Left ventricle myocardium inferior (tissue), 1 donor: ENCODE results near the gene DLG5. TPM values are rescaled to one million over a fixed set of nuclear protein-coding genes. Genes with fewer than 3 reads are reported as not detected.
"Not testable (repeated sequence)": the region's sequence is repeated elsewhere in the genome, so short reads cannot be mapped to it uniquely, and the experiment has no call there.

Source experiments
- DNase-seq: peaks from one replicate; pipeline ENCODE4 v3.0.0-alpha.2; 2020
- H3K27ac ChIP-seq: fragments of 200-600 bp; replicated peaks from 2 replicates; pipeline ENCODE4 v1.8.0; 2021
- H3K27me3 ChIP-seq: fragments of 200-600 bp; 2 replicates; pipeline ENCODE4 v1.8.0; 2021; ENCODE audit warnings: low read depth
- H3K36me3 ChIP-seq: fragments of 200-600 bp; 2 replicates; pipeline ENCODE4 v1.8.0; 2021
- H3K4me1 ChIP-seq: fragments of 200-600 bp; 2 replicates; pipeline ENCODE4 v1.8.0; 2021
- H3K4me3 ChIP-seq: fragments of 200-600 bp; 2 replicates; pipeline ENCODE4 v1.8.0; 2021; ENCODE audit warnings: mild to moderate bottlenecking, moderate library complexity
- H3K9me3 ChIP-seq: fragments of 200-600 bp; replicated peaks from 2 replicates; pipeline ENCODE4 v1.8.0; 2021
- CTCF ChIP-seq: fragments of 200-600 bp; IDR thresholded peaks from 2 replicates; pipeline ENCODE4 v1.8.0; 2021; ENCODE audit warnings: antibody characterized with exemption, mild to moderate bottlenecking, borderline replicate concordance
- intact Hi-C: fragments of 100-400 bp; cut with micrococcal nuclease; formaldehyde crosslinking; loops from one replicate; pipeline ENCODE4 v1.11.0; 2022
- total RNA-seq: library from RNA; stranded (reverse); fragmentation: NEBNext Ultra II Directional; extraction: Animal tissue kit (Norgen Biotek cat#: 25700); gene quantifications from one replicate; pipeline ENCODE4 v1.2.1, GENCODE V29; 2021
- donor health status: DM: no; HTN: yes; CAD: no; lungs with severe emphysema.

DLG5 gene
- total RNA-seq, 1 donor from 2014 or later, result 8.9 TPM

- Histone ChIP-seq H3K9me3 (no peaks in the 10 kb centered on the region), H3K4me1 (no peaks in the 10 kb centered on the region), H3K36me3 (no peaks in the 10 kb centered on the region), H3K4me3 (no peak overlapping the region), H3K27ac (no peak overlapping the region), H3K27me3 (no peaks in the 10 kb centered on the region)
- no peak for DNase-seq
- intact Hi-C loops, result no loop called here
- no peak for TF ChIP-seq CTCF
Measured at GRCh38 chr10:77770081-77770867, 156.3 kb downstream of the DLG5 start.

GRCh38 chr10:77768039-77768438 lies 158.5 kb downstream of the DLG5 start:
- Histone ChIP-seq H3K4me1 (no peaks in the 10 kb centered on the region), H3K27me3 (no peaks in the 10 kb centered on the region), H3K27ac (no peak overlapping the region), H3K36me3 (no peaks in the 10 kb centered on the region), H3K4me3 (no peak overlapping the region), H3K9me3 (no peaks in the 10 kb centered on the region)
- TF ChIP-seq CTCF, result no peak
- no peak for DNase-seq
- intact Hi-C loops, result no loop called here

DNA sequence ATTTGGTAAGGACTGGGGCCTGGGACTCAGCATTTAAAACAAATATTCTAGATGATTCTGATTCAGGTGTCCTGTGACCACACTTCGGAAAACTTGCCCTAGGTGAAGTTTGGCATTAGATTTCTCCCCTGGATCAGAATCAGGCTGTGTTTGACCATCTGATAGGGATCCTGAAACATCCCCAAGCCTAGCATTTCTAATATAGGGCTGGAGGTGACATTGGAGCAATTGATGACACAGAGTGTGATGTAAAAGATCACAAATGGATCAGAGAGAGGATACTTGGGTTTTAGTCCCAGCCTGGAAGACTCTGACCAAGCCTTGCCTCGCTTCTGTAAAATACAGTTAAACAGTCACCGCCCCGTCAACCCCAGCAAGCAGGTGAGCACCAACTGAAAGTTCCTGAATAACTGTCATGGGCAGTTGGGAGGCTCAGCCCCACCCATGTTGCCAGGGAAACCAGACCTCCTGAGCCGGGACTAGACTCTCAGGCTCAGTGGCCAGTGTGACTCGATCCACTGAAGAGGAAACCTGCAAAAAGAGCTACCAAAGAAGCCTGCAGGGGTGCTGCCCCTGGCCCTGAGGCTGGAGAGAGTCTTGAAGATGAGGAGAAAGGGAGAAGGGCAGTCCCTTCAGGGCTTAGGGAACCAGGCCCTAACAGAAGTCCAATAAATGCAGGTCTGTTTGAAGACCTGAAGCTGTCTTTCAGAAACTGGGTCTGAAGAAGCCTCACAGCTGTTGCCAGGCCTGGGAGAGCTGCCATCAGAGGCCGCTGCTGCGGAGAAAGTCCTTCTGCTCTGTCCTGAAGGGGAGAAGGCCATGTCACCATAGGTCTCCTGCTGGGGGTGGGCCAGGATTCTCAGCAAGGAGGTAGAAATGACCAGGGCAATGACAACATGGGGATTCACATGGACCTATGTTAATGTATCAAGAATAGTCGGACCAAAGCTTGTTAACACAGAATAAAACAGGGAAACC lies 162.8 kb downstream of the DLG5 start:
- Histone ChIP-seq H3K9me3 (no peaks in the 10 kb centered on the region), H3K27ac (no peak overlapping the region), H3K4me3 (no peak overlapping the region), H3K27me3 (peaks cover 4% of the 10 kb centered on the region), H3K36me3 (no peaks in the 10 kb centered on the region), H3K4me1 (no peaks in the 10 kb centered on the region)
- intact Hi-C loops, result no loop called here
- peak; percentile 17 for DNase-seq
- peak; percentile 11 for TF ChIP-seq CTCF

GRCh38 chr10:77758406-77758805 lies 168.1 kb downstream of the DLG5 start:
- H3K36me3 ChIP-seq, H3K27ac ChIP-seq, DNase-seq, H3K4me3 ChIP-seq, H3K9me3 ChIP-seq, intact Hi-C loops, H3K27me3 ChIP-seq, H3K4me1 ChIP-seq: not testable (repeated sequence)

DNA sequence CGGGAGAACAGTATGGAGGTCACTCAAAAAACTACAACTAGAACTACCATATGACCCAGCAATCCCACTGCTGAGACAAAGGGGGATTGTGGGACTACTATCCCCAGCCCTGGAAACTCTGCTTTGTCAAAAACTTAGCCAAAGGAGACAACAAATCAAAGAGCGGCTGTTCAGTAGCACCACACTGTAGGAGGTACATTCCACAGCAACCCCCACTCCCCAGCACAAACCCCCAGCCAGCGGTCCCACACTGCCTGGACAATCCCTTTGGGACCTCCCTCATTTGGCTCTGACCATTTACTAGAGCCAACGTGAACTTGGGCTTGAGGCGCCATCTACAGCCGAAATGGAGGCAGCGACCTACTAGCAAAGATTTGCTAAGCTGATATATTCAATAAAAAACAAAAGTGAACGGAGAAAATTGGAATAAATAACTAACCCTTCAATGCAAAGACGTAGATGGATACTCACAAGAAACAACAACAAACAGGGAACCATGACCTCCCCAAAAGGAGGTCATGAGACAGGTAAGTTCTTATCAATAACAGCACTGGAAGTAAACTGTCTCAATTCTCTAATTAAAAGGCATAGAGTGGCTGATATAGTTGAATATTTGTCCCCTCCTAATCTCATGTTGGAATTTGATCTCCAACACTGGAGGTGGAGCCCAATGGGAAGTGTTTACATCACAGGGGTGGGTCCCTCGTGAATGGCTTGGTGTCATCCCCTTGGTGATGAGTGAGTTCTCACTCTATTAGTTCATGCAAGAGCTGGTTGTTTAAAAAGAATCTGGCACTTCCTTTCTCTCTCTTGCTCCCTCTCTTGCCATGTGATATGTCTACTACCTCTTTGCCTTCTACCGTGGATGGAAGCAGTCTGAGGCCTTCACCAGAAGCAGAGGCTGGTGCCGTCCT lies 170.0 kb downstream of the DLG5 start:
- Histone ChIP-seq H3K36me3 (no peaks in the 10 kb centered on the region), H3K4me3 (no peak overlapping the region), H3K27ac (no peak overlapping the region), H3K9me3 (peaks cover under 1% of the 10 kb centered on the region), H3K4me1 (no peaks in the 10 kb centered on the region), H3K27me3 (peaks cover 7% of the 10 kb centered on the region)
- peak; percentile 60 for TF ChIP-seq CTCF
- intact Hi-C loops, result no loop called here
- no peak for DNase-seq
